Fibroblast of lung (primary cell): Measurements from ENCODE around the gene ACSM2B. TPM values are rescaled to one million over a fixed set of nuclear protein-coding genes. Genes with fewer than 3 reads are reported as not detected.

Source experiments
- DNase-seq, 2 donors: peaks; one replicate each; pipeline versions ENCODE4 v3.0.0 to v3.0.0-alpha.2; 2010; ENCODE audit warnings: low read depth in 2 of 2
- H2AFZ ChIP-seq: 2 replicates; pipeline ENCODE4 v1.5.1; 2012; ENCODE audit warnings: low read length, control low read depth, inconsistent platforms
- H3K27ac ChIP-seq: 2 replicates; pipeline ENCODE4 v1.5.1; 2011; ENCODE audit warnings: low read length, control low read depth; ENCODE audit not compliant: insufficient read depth
- H3K27me3 ChIP-seq: 2 replicates; pipeline ENCODE4 v1.5.1; 2011; ENCODE audit warnings: mild to moderate bottlenecking, low read length; ENCODE audit not compliant: control insufficient read depth, insufficient read depth
- H3K36me3 ChIP-seq: 2 replicates; pipeline ENCODE4 v1.5.1; 2011; ENCODE audit warnings: low read length; ENCODE audit not compliant: control insufficient read depth, insufficient read depth
- H3K4me1 ChIP-seq: 2 replicates; pipeline ENCODE4 v1.5.1; 2011; ENCODE audit warnings: low read length; ENCODE audit not compliant: control insufficient read depth, insufficient read depth; ENCODE audit errors: extremely low read depth
- H3K4me2 ChIP-seq: 2 replicates; pipeline ENCODE4 v1.5.1; 2011; ENCODE audit warnings: low read length, control low read depth; ENCODE audit not compliant: insufficient read depth; ENCODE audit errors: extremely low read depth
- H3K4me3 ChIP-seq, 4 experiments: fragments of 200-600 bp in 1 of 4; sonication (generic) in 1 of 4; replicated peaks in 1 of 4; 2 replicates each; pipeline ENCODE4 v1.5.1; 2011 to 2016; ENCODE audit warnings: low read length in 4 of 4, low read depth in 3 of 4, mild to moderate bottlenecking in 3 of 4, control low read depth in 2 of 4, inconsistent platforms in 1 of 4, mixed read lengths in 1 of 4; ENCODE audit not compliant: insufficient read depth in 1 of 4; ENCODE audit errors: control extremely low read depth in 1 of 4
- H3K79me2 ChIP-seq: 2 replicates; pipeline ENCODE4 v1.5.1; 2012; ENCODE audit warnings: mild to moderate bottlenecking, low read length, inconsistent platforms; ENCODE audit not compliant: control insufficient read depth, insufficient read depth
- H3K9ac ChIP-seq: 2 replicates; pipeline ENCODE4 v1.5.1; 2011; ENCODE audit warnings: mild to moderate bottlenecking, low read length, control low read depth; ENCODE audit not compliant: insufficient read depth
- H3K9me3 ChIP-seq: 2 replicates; pipeline ENCODE4 v1.5.1; 2012; ENCODE audit warnings: low read depth, low read length; ENCODE audit not compliant: control insufficient read depth, insufficient read depth
- H4K20me1 ChIP-seq: 2 replicates; pipeline ENCODE4 v1.5.1; 2011; ENCODE audit warnings: low read length; ENCODE audit not compliant: control insufficient read depth, insufficient read depth; ENCODE audit errors: extremely low read depth
- EZH2 ChIP-seq: IDR thresholded peaks from 2 replicates; pipeline ENCODE4 v1.5.1; 2012; ENCODE audit warnings: low read length, control low read depth, mild to moderate bottlenecking; ENCODE audit errors: missing control alignments
- polyA plus RNA-seq, 2 donors: library from polyadenylated mRNA; depleted of rRNA in 1 of 2; stranded (reverse) in 1 of 2; unstranded in 1 of 2; fragments of >200 nt; gene quantifications; 2 replicates each; pipeline ENCODE4 v1.2.1, GENCODE V29; 2011 to 2012; ENCODE audit warnings: missing spikeins in 1 of 2
- total RNA-seq: library from RNA; depleted of rRNA; stranded (reverse); fragments of >200 nt; gene quantifications from 2 replicates; pipeline ENCODE4 v1.2.1, GENCODE V29; 2014
- TF ChIP-seq, protein P1 (sequence below), 2 donors: IDR thresholded peaks in 1 of 2; conservative IDR thresholded peaks in 1 of 2; 1 replicate in 1 of 2; 2 replicates in 1 of 2; pipeline ENCODE4 v1.5.1; 2011 to 2012; ENCODE audit warnings: low read length in 2 of 2, control low read depth in 1 of 2, inconsistent platforms in 1 of 2, low read depth in 1 of 2, mild to moderate bottlenecking in 1 of 2

The ACSM2B gene
- total and polyA plus RNA-seq, 2 donors (not counting 1 experiment from before 2014, with no cell fraction given) = not detected

DNA sequence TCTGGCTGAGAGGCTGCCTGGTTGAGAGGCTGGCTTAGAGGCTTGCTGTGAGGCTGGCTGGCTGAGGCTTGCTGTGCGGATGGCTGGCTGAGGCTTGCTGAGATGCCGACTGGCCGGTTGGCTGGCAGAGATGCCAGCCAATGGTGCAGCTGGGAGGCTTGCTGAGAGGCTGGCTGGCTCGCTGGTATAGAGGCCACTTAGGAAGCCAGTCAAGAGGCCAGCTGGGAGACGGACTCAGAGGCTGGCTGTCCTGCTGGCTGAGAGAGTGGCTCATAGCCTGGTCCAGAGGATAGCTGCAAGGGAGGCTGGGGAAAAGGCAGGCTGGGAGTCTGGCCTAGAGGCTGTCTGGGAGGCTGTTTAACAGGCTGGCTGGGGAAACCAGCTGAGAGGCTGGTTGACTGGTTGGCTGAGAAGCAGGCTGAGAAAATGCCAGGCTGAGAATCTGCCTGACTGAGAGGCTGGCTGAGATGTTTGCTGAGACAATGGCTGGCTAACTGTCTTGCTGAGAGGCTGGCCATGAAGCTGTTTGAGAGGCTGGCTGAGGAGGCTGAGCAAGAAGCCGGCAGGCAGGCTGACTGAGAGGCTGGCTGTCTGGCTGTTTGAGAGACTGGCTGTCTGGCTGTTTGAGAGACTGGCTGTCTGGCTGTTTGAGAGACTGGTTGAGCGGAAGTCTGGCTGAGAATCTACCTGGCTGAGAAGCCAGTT, 37.5 kb upstream of the ACSM2B start:
- no peaks in the 10 kb centered on the region for H3K27me3 ChIP-seq
- TF ChIP-seq EZH2 = no peak
- TF ChIP-seq, protein P1, sequence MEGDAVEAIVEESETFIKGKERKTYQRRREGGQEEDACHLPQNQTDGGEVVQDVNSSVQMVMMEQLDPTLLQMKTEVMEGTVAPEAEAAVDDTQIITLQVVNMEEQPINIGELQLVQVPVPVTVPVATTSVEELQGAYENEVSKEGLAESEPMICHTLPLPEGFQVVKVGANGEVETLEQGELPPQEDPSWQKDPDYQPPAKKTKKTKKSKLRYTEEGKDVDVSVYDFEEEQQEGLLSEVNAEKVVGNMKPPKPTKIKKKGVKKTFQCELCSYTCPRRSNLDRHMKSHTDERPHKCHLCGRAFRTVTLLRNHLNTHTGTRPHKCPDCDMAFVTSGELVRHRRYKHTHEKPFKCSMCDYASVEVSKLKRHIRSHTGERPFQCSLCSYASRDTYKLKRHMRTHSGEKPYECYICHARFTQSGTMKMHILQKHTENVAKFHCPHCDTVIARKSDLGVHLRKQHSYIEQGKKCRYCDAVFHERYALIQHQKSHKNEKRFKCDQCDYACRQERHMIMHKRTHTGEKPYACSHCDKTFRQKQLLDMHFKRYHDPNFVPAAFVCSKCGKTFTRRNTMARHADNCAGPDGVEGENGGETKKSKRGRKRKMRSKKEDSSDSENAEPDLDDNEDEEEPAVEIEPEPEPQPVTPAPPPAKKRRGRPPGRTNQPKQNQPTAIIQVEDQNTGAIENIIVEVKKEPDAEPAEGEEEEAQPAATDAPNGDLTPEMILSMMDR (conservative IDR thresholded peaks at IDR 0.05 in 1 of 2, IDR thresholded peaks at IDR 0.05 in 1 of 2; ENCODE audit: low read depth in 1 of 2, low read length in 2 of 2) = no peak
- H3K4me1 ChIP-seq = no peaks in the 10 kb centered on the region

DNA sequence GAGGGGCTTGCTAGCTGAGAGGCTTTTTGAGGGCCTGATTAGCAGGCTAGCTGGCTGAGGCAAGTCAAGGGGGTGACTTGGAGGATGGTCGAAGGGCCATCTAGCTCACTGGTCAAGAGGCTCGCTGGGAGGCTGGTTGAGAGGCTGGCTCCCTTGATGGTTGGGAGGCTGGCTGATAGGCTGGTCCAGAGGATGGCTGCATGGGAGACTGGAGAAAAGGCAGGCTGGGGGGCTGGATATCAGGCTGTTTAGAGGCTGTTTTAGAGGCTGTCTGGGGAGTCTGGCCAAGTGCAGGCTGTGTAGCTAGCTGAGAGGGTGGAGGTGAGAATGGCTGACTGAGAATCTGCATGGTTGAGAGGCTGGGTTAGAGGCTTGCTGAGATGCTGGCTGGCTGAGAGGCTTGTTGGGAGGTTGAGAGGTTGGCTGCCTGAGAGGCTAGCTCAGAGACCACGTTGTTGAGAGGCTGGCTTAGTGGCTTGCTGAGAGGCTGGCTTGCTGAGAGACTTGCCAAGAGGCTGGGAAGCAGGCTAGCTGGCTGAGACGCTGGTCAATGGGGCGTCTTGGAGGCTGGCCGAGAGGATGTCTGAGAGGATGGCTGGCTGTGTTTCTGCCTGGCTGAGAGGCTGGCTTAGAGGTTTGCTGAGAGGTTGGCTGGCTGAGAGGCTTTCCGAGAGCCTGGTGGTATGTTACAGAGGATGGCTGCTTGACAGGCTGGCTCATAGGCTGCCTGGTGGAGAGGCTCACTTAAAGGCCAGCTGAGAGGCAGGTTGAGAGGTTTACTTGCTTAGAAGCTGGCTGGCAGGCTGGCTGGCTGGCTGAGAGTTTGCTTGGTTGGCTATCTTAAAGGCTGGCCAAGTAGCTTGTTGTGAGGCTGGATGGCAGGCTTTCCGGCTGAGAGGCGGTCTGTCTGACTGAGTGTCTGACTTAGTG, 36.6 kb upstream of the ACSM2B start:
- H3K4me2 ChIP-seq = no peak overlapping the region
- no peaks in the 10 kb centered on the region for H3K36me3 ChIP-seq
- no peak overlapping the region for H3K27ac ChIP-seq
- H3K79me2 ChIP-seq = no peaks in the 10 kb centered on the region
- H3K9ac ChIP-seq = no peak overlapping the region
- no peaks in the 10 kb centered on the region for H4K20me1 ChIP-seq
- DNase-seq = no peak
- TF ChIP-seq, protein P1 (conservative IDR thresholded peaks at IDR 0.05 in 1 of 2, IDR thresholded peaks at IDR 0.05 in 1 of 2; ENCODE audit: low read depth in 1 of 2, low read length in 2 of 2) = no peak
- no peak for TF ChIP-seq EZH2
- no peak overlapping the region for H2AFZ ChIP-seq
- H3K4me1 ChIP-seq = no peaks in the 10 kb centered on the region
- H3K4me3 ChIP-seq = no peak overlapping the region
- no peaks in the 10 kb centered on the region for H3K9me3 ChIP-seq
- no peaks in the 10 kb centered on the region for H3K27me3 ChIP-seq

More for the DNA sequence above, 37.5 kb upstream of the ACSM2B start:
- Histone ChIP-seq H3K27ac (no peak overlapping the region), H2AFZ (no peak overlapping the region), H3K4me3 (no peak overlapping the region), H3K36me3 (no peaks in the 10 kb centered on the region), H3K4me2 (no peak overlapping the region), H3K9ac (no peak overlapping the region), H3K9me3 (no peaks in the 10 kb centered on the region), H3K79me2 (no peaks in the 10 kb centered on the region), H4K20me1 (no peaks in the 10 kb centered on the region)
- DNase-seq = no peak

DNA sequence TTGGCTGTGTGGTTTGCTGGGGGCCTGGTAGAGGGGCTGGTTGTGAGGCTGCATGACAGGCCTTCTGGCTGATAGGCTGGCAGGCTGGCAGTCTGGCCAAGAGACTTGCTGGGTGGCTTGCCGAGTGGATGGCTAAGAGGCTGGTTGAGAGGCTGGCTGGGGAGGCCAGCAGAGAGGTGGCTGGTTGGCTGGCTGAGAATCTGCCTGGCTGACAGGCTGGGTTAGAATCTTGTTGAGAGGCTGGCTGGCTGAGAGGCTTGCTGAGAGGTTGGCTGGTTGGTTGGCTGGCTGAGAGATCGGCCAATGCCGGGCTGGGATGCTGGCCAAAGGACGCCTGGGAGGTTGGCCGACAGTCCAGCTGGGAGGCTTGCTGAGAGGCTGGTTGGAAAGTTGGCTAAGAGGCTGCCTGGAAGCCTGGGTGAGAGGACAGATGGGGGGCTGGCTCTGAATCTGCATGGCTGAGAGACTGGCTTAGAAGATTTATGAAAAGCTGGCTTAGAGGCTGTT, 35.9 kb upstream of the ACSM2B start:
- Histone ChIP-seq H3K9me3 (no peaks in the 10 kb centered on the region), H3K4me3 (no peak overlapping the region), H3K27ac (no peak overlapping the region), H3K4me1 (no peaks in the 10 kb centered on the region), H2AFZ (no peak overlapping the region), H3K4me2 (no peak overlapping the region), H3K27me3 (no peaks in the 10 kb centered on the region), H3K79me2 (no peaks in the 10 kb centered on the region), H4K20me1 (no peaks in the 10 kb centered on the region), H3K36me3 (no peaks in the 10 kb centered on the region), H3K9ac (no peak overlapping the region)
- no peak for TF ChIP-seq EZH2
- TF ChIP-seq, protein P1 (conservative IDR thresholded peaks at IDR 0.05 in 1 of 2, IDR thresholded peaks at IDR 0.05 in 1 of 2; ENCODE audit: low read depth in 1 of 2, low read length in 2 of 2) = no peak
- DNase-seq = no peak
